HepG2 (cell line): ENCODE data around the gene AMER3. TPM values are rescaled to one million over a fixed set of nuclear protein-coding genes. Genes with fewer than 3 reads are reported as not detected.

Experiments
- MEF2D ChIP-seq: sonication (generic); formaldehyde crosslinking; IDR thresholded peaks from 2 replicates; pipeline ENCODE4 v1.5.1; 2020; ENCODE audit warnings: mild to moderate bottlenecking, missing genetic modification reagents
- PHF5A ChIP-seq: IDR thresholded peaks from one replicate; pipeline ENCODE4 v1.6.1; 2018; ENCODE audit warnings: low read depth, missing genetic modification reagents; ENCODE audit not compliant: unreplicated experiment
- ZBTB1 ChIP-seq: sonication (generic); formaldehyde crosslinking; IDR thresholded peaks from 2 replicates; pipeline ENCODE4 v1.4.0; 2020; ENCODE audit warnings: missing genetic modification reagents, borderline replicate concordance
- ZBTB44 ChIP-seq: sonication (generic); formaldehyde crosslinking; IDR thresholded peaks from 2 replicates; pipeline ENCODE4 v1.4.0; 2020; ENCODE audit warnings: missing genetic modification reagents
- ZNF101 ChIP-seq: sonication (generic); formaldehyde crosslinking; IDR thresholded peaks from 2 replicates; pipeline ENCODE4 v1.4.0; 2020; ENCODE audit warnings: mild to moderate bottlenecking, low read depth, missing genetic modification reagents, borderline replicate concordance
- ZNF407 ChIP-seq: sonication (generic); formaldehyde crosslinking; IDR thresholded peaks from one replicate; pipeline ENCODE4 v1.5.1; 2020; ENCODE audit warnings: mild to moderate bottlenecking, missing genetic modification reagents; ENCODE audit errors: not compliant biosample characterization
- ZNF788 ChIP-seq: sonication (generic); formaldehyde crosslinking; IDR thresholded peaks from 2 replicates; pipeline ENCODE4 v1.5.0; 2020; ENCODE audit warnings: mild to moderate bottlenecking, missing genetic modification reagents, borderline replicate concordance
- ZSCAN29 ChIP-seq: sonication (generic); formaldehyde crosslinking; conservative IDR thresholded peaks from 2 replicates; pipeline ENCODE4 v1.4.0; 2020; ENCODE audit warnings: mild to moderate bottlenecking, missing genetic modification reagents
- polyA plus RNA-seq, 8 experiments: library from polyadenylated mRNA; depleted of rRNA in 3 of 8; stranded (reverse) in 7 of 8; unstranded in 1 of 8; fragments of >200 nt; fragmentation: Illumina TruSeq in 4 of 8; extraction: Trizol in 4 of 8; gene quantifications; 2 replicates each; pipeline versions ENCODE4 v1.2.1 to v1.2.3, GENCODE V29; 2011 to 2016; ENCODE audit warnings: low read depth in 4 of 8, missing spikeins in 1 of 8, mixed read lengths in 1 of 8; ENCODE audit not compliant: insufficient read depth in 1 of 8
- total RNA-seq, 5 experiments: library from RNA; depleted of rRNA; stranded (reverse); fragments of >200 nt; fragmentation: Illumina TruSeq; extraction: Trizol; gene quantifications; 2 replicates each; pipeline ENCODE4 v1.2.3, GENCODE V29; 2016; ENCODE audit warnings: low read depth in 1 of 5
- TF ChIP-seq, protein P1 (sequence below): fragments of 450-650 bp; IDR thresholded peaks from 2 replicates; pipeline ENCODE4 v1.6.1; 2016
- TF ChIP-seq, protein P2 (sequence below): sonication (generic); formaldehyde crosslinking; IDR thresholded peaks from 2 replicates; pipeline ENCODE4 v1.8.1; 2022; ENCODE audit warnings: mild to moderate bottlenecking, missing genetic modification reagents

Gene AMER3
- total and polyA plus RNA-seq, 2 of the 13 experiments (the other 11 are each of a cell fraction or from before 2014, with no cell fraction given) = not detected

DNA sequence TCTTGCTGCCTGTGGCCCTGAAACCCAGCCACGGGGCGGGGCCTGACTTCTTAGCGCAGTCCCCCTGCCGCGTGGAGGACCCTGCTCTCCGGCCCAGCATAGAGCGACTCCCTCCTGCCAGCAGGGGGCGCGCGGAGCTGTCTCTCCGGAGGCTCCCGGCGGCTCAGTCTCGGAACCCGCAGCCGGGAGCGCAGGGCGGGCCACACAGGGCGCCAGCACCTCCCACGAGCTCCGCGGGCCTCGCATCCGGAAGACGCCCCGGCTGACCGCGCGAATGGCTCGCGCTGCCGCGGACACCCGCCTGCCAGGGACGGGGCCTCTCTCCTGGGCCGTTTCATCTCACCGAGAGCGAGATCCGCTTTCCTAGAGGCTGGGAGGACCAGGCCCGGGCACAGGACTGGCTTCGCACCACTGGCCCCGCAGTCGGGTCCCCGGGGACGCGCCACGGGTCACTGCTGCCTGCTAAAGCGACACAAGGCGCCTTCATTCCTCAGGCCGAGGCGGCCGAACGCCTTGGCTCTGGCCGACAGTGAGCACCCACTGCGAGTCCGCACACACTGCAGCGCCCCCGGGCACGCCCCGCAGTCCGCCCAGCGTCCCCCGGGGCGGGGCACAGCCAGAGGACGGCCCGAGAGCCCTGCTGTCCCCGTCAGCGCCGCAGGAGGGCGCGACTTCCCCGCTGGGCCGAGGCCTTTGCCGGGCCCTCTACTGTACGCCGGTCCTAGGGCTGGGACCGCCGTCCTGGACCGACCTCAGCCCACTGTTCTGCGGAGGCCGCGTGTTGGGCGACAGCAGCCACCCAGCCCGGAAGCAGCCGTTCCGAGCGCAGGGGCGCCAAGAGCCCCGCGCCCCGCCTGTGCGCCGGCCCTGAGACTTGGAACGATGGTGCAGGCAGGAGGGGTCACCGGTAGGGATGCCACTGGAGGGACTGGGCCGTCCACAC is 42.4 kb downstream of the AMER3 start (continued):
- peak; percentile 84 for TF ChIP-seq ZNF407 (CRISPR knock-in tag)
- peak; percentile 78 for TF ChIP-seq ZNF788 (CRISPR knock-in tag)
- TF ChIP-seq ZBTB1 = no peak
- no peak for TF ChIP-seq ZNF101 (CRISPR knock-in tag)
- TF ChIP-seq ZSCAN29 (CRISPR knock-in tag) = no peak
- peak; percentile 29 for TF ChIP-seq PHF5A (CRISPR knock-in tag)
- TF ChIP-seq, protein P1, sequence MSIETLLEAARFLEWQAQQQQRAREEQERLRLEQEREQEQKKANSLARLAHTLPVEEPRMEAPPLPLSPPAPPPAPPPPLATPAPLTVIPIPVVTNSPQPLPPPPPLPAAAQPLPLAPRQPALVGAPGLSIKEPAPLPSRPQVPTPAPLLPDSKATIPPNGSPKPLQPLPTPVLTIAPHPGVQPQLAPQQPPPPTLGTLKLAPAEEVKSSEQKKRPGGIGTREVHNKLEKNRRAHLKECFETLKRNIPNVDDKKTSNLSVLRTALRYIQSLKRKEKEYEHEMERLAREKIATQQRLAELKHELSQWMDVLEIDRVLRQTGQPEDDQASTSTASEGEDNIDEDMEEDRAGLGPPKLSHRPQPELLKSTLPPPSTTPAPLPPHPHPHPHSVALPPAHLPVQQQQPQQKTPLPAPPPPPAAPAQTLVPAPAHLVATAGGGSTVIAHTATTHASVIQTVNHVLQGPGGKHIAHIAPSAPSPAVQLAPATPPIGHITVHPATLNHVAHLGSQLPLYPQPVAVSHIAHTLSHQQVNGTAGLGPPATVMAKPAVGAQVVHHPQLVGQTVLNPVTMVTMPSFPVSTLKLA = no peak
- TF ChIP-seq, protein P2, sequence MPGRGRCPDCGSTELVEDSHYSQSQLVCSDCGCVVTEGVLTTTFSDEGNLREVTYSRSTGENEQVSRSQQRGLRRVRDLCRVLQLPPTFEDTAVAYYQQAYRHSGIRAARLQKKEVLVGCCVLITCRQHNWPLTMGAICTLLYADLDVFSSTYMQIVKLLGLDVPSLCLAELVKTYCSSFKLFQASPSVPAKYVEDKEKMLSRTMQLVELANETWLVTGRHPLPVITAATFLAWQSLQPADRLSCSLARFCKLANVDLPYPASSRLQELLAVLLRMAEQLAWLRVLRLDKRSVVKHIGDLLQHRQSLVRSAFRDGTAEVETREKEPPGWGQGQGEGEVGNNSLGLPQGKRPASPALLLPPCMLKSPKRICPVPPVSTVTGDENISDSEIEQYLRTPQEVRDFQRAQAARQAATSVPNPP (CRISPR knock-in tag) = 0 out of 2 replicates have a peak, but pooled peaks have one; percentile 75
- TF ChIP-seq MEF2D = no peak
- TF ChIP-seq ZBTB44 (CRISPR knock-in tag) = no peak
